Measurements from ENCODE around the gene CDH12.

DNA sequence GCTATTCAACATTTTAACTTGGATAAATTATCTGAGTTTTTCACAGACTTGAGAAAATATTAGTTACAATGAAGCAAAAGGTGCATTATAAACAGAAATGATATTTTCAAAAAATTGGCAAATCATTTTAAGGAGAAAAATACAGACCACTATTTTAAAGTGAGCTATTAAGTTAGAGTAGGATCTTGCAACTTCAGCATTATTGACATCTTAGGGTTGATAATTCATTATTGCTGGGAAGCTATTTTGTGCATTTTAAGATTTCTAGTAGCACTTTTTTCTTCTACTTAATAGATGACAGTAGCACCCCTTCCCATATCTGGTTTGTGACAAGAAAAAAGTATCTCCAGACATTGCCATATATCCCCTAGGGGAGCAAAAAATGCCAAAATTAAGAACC lies 774.1 kb downstream of the CDH12 start:
- TF ChIP-seq, protein P1, sequence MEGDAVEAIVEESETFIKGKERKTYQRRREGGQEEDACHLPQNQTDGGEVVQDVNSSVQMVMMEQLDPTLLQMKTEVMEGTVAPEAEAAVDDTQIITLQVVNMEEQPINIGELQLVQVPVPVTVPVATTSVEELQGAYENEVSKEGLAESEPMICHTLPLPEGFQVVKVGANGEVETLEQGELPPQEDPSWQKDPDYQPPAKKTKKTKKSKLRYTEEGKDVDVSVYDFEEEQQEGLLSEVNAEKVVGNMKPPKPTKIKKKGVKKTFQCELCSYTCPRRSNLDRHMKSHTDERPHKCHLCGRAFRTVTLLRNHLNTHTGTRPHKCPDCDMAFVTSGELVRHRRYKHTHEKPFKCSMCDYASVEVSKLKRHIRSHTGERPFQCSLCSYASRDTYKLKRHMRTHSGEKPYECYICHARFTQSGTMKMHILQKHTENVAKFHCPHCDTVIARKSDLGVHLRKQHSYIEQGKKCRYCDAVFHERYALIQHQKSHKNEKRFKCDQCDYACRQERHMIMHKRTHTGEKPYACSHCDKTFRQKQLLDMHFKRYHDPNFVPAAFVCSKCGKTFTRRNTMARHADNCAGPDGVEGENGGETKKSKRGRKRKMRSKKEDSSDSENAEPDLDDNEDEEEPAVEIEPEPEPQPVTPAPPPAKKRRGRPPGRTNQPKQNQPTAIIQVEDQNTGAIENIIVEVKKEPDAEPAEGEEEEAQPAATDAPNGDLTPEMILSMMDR (IDR thresholded peaks at IDR 0.05): no peak
- TF ChIP-seq POLR2AphosphoS5 (IDR thresholded peaks at IDR 0.05): no peak
